ENCODE data around the gene PLA2G4E. TPM values are rescaled to one million over a fixed set of nuclear protein-coding genes. Genes with fewer than 3 reads are reported as not detected.

Gene PLA2G4E
- total and polyA plus RNA-seq, 11 donors: 0.01 to 1.1 (median 0.05) TPM; not detected in 6

- ATAC-seq (no peak), DNase-seq (no peak)
- H3K27me3 ChIP-seq: no peaks in the 10 kb centered on the region
- no peak overlapping the region for H3K27ac ChIP-seq
- peaks cover 0 to 3% (median 0%) of the 10 kb centered on the region in 12 donors for H3K4me1 ChIP-seq
- TF ChIP-seq POLR2A (IDR thresholded peaks at IDR 0.05): no peak
- no peak for TF ChIP-seq CTCF (IDR thresholded peaks at IDR 0.05)
- intact Hi-C loops (cut with DNase I): no loop called here
- H3K36me3 ChIP-seq: no peaks in the 10 kb centered on the region
- WGBS, 4 donors: 92 to 94% (median 93%) methylated on average over 10 of the region's 10 CpGs
- H3K9me3 ChIP-seq: no peaks in the 10 kb centered on the region
- H3K4me3 ChIP-seq: no peak overlapping the region
Observed at GRCh38 chr15:42012928-42013482, 7.8 kb downstream of the PLA2G4E start.

GRCh38 chr15:42012241-42012640 lies 8.6 kb downstream of the PLA2G4E start:
- 61 to 82% (median 75%) methylated on average over 2 of the region's 2 CpGs for WGBS, 4 donors
- H3K36me3 ChIP-seq: no peaks in the 10 kb centered on the region
- H3K27ac ChIP-seq: no peak overlapping the region
- H3K27me3 ChIP-seq: no peaks in the 10 kb centered on the region
- no peak for DNase-seq
- H3K4me1 ChIP-seq: no peaks in the 10 kb centered on the region
- H3K4me3 ChIP-seq: no peak overlapping the region
- H3K9me3 ChIP-seq: peaks cover 0 to 2% (median 0%) of the 10 kb centered on the region in 12 donors
- no peak for TF ChIP-seq CTCF (IDR thresholded peaks at IDR 0.05)
- TF ChIP-seq POLR2A (IDR thresholded peaks at IDR 0.05): no peak
- ATAC-seq: no peak
- intact Hi-C loops (cut with DNase I): no loop called here

DNA sequence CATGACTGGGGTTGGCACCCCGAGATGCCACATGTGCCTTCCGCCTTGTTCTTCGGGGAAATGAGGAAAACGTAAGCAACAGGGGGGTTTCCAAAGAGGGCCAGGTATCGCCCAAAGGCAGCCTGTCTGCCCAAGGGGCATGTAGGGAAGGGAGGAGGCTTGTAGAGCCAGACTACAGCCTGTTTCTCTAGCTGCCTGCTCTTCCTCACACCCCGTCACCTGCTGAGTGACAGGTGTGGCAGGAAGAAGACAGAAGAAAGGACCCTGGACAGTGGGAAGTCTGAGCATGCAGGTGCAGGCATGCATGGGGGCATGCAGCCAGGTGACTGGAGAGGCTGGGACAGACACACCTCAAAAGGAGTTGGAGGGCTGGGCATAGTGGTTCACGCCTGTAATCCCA lies 9.8 kb downstream of the PLA2G4E start:
- Histone ChIP-seq H3K9me3 (peaks cover 0 to 5% (median 0%) of the 10 kb centered on the region in 12 donors), H3K4me1 (no peaks in the 10 kb centered on the region), H3K36me3 (no peaks in the 10 kb centered on the region), H3K27me3 (no peaks in the 10 kb centered on the region), H3K4me3 (no peak overlapping the region), H3K27ac (no peak overlapping the region)
- 69 to 95% (median 94%) methylated on average over 7 of the region's 7 CpGs for WGBS, 4 donors
- ATAC-seq (no peak), DNase-seq (no peak)
- intact Hi-C loops (cut with DNase I): no loop called here
- no peak for TF ChIP-seq POLR2A (IDR thresholded peaks at IDR 0.05)
- TF ChIP-seq CTCF (IDR thresholded peaks at IDR 0.05): no peak

DNA sequence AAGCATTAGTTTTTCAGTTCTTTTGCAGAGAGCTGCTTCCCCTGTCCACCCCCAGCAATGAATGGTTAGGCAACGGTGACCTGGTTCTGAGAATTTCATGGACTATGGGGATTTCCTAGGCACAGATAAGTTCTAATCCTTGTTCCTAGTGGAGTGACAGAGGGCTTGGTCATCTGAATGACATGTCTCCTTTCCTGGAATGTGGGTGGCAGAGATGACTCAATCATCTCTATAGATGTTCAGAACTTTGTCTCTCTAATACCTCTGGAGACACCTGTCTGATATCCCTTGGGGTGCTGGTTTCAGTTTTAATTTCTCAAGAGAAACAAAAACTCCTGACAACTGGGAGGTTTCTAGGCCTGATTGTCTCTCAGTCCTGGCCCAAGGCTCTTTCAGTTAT lies 10.4 kb downstream of the PLA2G4E start:
- DNase-seq: no peak
- H3K4me3 ChIP-seq: no peak overlapping the region
- 0 to 88% (median 71%) methylated on average over 1 of the region's 1 CpG for WGBS, 4 donors
- H3K4me1 ChIP-seq: no peaks in the 10 kb centered on the region
- H3K9me3 ChIP-seq: peaks cover 0 to 5% (median 0%) of the 10 kb centered on the region in 12 donors
- no peak for TF ChIP-seq CTCF (IDR thresholded peaks at IDR 0.05)
- TF ChIP-seq POLR2A (IDR thresholded peaks at IDR 0.05): no peak
- H3K27me3 ChIP-seq: no peaks in the 10 kb centered on the region
- ATAC-seq: no peak
- intact Hi-C loops (cut with DNase I): no loop called here
- H3K36me3 ChIP-seq: no peaks in the 10 kb centered on the region
- H3K27ac ChIP-seq: no peak overlapping the region

All from heart left ventricle (tissue), 16 donors.